RWPE1 (cell line): ENCODE measurements around the gene MBP.
A peak's percentile ranks its signal among the peaks of the same experiment; 100 is the strongest.

Source experiments
- CTCF ChIA-PET: fragments of 350-600 bp; sonication (Branson Sonifier 250); formaldehyde crosslinking; extraction: SDS; loops from one replicate; lab custom pipeline; 2021; lab: Yijun Ruan, JAX
- POLR2A ChIA-PET: fragments of 400-600 bp; formaldehyde crosslinking; extraction: SDS; loops from one replicate; lab custom pipeline; 2020; ENCODE audit warnings: antibody characterized with exemption; ENCODE audit not compliant: low non-redundant PET; lab: Yijun Ruan, JAX
- DNase-seq: peaks from one replicate; pipeline ENCODE4 v3.0.0; 2012; ENCODE audit warnings: low spot score
- H3K27ac ChIP-seq: fragments of 450-650 bp; 2 replicates; pipeline ENCODE4 v1.5.1; 2017
- TF ChIP-seq, protein P1 (sequence below): fragments of 450-650 bp; conservative IDR thresholded peaks from 2 replicates; pipeline ENCODE4 v1.5.1; 2017; ENCODE audit warnings: low read depth, mild to moderate bottlenecking

MBP gene

DNA sequence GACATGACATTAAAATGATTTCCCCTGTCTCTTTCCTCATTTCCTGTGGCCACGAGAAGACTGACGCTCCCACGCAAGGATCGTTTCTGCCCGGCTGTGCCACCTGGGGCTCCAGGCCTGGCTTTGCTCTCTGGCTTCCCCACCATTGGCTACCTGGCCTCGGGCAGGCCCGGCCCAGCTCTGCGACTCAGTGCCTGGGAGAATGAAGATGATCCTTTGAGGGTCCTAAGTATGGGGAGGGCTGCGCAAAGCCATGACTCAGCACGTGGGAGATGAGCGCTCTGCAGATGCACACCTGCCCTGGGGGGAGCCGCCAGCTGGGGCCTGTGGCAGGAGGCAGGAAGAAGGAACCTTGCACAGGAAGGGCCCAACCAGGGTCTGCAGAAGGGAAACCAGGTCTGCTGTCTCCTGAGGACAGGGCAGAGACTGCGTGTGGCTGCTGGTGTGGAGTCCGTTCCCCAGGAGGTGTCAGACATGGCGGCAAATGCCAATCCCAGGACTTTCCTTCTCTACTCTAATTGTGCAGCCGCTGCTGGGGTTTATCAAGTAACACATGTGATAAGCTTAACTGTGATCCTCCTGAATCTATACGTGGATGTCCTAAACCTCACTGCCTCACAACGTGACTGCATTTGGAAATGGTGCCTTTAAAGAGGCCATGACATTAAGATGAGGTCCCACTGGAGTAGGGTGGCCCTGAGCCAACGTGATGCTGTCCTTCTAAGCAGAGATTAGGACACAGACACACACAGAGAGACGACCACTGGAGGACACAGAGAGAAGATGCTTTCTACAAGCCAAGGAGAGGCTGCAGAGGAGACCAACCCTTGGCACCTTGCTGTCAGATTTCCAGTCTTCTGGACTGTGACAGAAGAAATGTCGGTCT lies 32.9 kb downstream of the MBP start:
- ChIA-PET POLR2A (no interaction called here), CTCF (no interaction called here)
- peak overlapping the region; percentile 100 for H3K27ac ChIP-seq
- no peak for DNase-seq
- TF ChIP-seq, protein P1, sequence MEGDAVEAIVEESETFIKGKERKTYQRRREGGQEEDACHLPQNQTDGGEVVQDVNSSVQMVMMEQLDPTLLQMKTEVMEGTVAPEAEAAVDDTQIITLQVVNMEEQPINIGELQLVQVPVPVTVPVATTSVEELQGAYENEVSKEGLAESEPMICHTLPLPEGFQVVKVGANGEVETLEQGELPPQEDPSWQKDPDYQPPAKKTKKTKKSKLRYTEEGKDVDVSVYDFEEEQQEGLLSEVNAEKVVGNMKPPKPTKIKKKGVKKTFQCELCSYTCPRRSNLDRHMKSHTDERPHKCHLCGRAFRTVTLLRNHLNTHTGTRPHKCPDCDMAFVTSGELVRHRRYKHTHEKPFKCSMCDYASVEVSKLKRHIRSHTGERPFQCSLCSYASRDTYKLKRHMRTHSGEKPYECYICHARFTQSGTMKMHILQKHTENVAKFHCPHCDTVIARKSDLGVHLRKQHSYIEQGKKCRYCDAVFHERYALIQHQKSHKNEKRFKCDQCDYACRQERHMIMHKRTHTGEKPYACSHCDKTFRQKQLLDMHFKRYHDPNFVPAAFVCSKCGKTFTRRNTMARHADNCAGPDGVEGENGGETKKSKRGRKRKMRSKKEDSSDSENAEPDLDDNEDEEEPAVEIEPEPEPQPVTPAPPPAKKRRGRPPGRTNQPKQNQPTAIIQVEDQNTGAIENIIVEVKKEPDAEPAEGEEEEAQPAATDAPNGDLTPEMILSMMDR = no peak

DNA sequence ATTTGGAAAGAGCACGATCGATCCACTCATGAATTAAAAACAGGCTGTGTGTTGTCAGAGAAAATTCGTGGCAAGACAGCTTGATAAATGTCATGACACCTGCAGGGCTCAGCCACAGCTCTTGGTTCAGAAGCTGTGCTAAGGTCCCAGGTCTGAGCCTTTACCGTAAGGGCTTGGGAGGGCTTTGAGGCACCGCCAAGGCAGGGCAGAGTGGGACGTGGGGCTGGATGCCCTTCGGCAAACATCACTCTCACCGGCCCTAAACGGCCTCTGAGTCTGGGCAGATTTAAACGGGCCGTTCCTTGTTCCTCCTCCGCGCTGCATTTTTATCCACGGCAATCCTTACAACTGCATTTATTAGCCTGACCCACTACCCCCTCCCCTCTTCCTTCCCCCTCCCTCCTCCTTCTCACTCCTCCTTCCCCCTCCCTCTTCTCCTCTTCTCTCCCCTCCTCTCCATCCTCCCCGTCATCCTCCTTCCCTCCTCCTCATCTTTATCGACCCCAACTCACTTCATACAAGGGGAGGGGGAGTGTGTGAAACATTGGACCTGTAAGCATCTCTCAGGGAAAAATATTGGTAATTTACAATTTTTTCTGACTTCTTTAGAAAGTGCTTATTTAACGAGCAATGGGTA lies 33.9 kb downstream of the MBP start:
- TF ChIP-seq, protein P1 = no peak
- DNase-seq = no peak
- ChIA-PET CTCF (no interaction called here), POLR2A (no interaction called here)
- H3K27ac ChIP-seq = peak overlapping the region; percentile 100; the same call in 1 of the 2 replicates

DNA sequence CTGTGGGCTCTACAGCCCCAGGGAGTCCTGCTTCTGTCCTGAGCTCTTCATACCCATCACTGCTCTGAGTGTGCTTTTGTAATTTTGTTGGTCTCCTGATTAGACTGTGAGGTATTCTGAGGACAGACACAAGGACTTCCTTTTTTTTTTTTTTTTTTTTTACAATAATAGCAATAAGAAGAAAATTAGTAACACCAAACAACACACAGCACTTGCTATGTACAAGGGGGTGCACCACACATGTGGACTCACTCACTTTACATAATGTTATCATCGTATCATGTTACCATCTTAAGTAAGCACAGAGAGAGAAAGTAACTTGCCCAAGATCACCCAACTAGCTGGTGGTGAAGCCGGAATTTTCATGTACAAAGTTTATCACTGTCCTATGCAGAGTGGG lies 34.6 kb downstream of the MBP start:
- CTCF ChIA-PET = no interaction called here
- no peak for DNase-seq
- H3K27ac ChIP-seq = no peak overlapping the region
- POLR2A ChIA-PET = no interaction called here
- TF ChIP-seq, protein P1 = no peak

- no peak for DNase-seq
- TF ChIP-seq, protein P1 = no peak
- peak overlapping the region; percentile 11; the same call in 1 of the 2 replicates for H3K27ac ChIP-seq
- ChIA-PET CTCF (no interaction called here), POLR2A (interaction anchor here (0.7 kb wide), 1 partner anchor 17 kb away, joined by 3 read pairs; no protein-coding TSS in a partner anchor)
These were observed 35.4 kb downstream of the MBP start for GRCh38 chr18:77096936-77097886.

- ChIA-PET CTCF (no interaction called here), POLR2A (no interaction called here)
- no peak overlapping the region for H3K27ac ChIP-seq
- TF ChIP-seq, protein P1 = no peak
- no peak for DNase-seq
These were observed 36.9 kb downstream of the MBP start for GRCh38 chr18:77095391-77096371.
